Nucleus accumbens (tissue), 56 donors: ENCODE data around the gene CA6.
"Not testable (repeated sequence)": the region's sequence is repeated elsewhere in the genome, so short reads cannot be mapped to it uniquely, and the experiment has no call there.

Source experiments
- DNase-seq, 56 donors: peaks; one replicate each; lab custom pipeline; 2025; lab: John Stamatoyannopoulos, UW

Gene CA6

DNA sequence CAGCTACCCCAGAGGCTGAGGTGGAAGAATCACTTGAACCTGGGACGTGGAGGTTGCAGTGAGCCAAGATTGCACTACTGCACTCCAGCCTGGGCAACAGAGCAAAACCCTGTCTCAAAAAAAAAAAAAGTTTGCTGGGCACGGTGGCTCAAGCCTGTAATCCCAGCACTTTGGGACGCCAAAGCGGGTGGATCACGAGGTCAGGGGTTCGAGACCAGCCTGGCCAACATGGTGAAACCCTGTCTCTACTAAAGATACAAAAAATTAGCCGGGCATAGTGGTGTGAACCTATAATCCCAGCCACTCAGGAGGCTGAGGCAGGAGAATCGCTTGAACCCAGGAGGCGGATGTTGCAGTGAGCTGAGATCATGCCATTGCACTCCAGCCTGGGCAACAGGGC, 23.2 kb downstream of the CA6 start:
- not testable (repeated sequence) for DNase-seq

- DNase-seq: no peak
Measured at GRCh38 chr1:8969937-8970336, 24.3 kb downstream of the CA6 start.

DNA sequence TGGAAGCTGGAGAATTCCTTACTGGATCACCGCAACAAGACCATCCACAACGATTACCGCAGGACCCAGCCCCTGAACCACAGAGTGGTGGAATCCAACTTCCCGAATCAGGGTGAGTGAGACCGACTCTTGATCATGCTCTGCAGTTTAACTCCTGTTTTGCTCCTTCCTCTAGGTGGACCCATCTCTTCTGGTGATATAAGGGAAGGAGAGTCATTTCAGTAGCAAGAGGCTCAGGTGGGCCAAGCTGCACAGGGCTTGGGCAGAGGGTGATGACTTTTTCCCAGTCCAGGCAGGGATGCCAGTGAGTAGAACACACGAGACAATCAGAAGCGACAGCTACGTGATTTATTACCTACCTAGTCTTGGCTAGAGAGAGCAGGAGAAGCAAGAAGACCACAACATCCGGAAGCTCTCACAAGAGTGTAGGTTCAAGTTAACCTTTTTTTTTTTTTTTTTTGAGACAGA, 25.2 kb downstream of the CA6 start:
- no peak for DNase-seq

DNA sequence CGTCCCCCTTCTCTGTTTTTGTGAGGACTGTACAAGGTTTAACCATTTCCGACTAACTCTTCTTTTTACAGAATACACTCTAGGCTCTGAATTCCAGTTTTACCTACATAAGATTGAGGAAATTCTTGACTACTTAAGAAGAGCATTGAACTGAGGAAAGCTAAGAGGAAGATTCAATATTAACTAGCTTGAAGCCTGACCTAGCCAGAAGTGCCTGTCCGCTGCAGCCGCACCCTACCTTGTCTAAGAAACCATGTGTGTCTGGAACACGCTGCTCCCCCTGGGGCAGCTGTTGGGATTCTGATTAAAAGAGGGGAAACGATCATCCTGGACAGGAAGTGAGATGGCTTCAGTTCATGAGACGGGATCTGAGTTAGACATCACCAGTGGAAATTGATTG, 28.9 kb downstream of the CA6 start:
- DNase-seq: no peak

- no peak for DNase-seq
Measured at GRCh38 chr1:8976338-8976737, 30.7 kb downstream of the CA6 start.

DNA sequence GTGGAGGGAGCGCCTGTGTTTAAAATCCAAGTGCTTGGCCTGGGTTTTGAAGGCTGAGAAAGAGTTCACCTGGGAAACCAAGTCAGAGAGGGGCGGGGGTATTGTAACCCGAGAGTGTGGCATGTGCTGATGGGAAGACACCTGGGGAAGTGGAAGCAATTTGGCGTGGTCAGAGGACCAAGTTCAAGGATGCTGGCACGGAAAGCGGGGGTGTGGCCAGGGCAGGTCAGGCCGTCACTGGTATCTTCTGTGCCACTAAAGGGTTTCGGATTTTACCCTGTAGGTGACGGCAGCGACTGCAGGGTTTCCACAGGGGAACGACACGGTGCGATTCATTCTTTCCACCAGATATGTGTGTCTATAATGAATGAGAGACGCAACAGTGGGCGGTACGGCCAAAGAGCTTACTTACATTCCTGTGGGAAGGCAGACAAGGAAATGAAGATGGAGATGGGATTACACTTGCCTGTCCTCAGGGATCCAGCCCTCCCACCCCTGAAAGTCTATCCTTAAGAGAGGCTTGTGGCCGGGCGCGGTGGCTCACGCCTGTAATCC, 31.3 kb downstream of the CA6 start:
- DNase-seq: no peak

- no peak for DNase-seq
Measured at GRCh38 chr1:8980656-8981055, 35.0 kb downstream of the CA6 start.

DNA sequence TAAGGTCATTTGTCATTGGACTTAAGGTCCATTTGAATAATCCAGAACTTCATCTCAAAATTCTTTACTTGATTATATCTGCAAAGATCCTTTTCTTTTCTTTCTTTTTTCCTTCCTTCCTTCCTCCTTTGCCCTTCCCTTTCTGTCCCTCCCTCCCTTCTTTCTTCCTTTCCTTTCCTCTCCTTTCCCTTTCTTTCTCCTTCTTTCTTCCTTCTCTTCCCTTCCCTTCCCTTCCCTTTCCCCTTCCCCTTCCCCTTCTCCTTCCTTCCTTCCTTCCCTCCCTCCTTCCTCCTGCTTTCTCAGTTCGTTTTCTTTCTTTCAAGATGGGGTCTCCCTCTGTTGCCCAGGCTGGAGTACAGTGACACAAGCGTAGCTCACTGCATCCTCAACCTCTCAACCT, 35.5 kb downstream of the CA6 start:
- DNase-seq: no peak

DNA sequence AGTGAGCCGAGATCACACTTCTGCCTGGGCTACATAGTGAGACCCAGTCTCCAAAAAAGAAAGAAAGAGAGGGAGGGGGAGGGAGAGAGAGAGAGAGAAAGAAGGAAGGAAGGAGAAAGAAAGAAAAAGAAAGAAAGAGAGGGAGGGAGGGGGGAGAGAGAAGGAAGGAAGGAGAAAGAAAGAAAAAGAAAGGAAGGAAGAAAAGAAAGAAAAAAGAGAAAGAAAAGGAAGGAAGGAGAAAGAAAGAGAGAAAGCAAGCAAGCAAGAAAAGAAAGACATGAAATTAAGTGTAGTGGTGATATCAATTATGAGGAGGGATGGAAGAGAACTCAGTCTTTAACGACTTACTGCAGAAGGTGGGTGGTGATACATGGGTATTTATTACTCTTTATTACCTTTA, 38.5 kb downstream of the CA6 start:
- no peak for DNase-seq

- DNase-seq: no peak
Measured at GRCh38 chr1:8984990-8985389, 39.3 kb downstream of the CA6 start.

- DNase-seq: peak in 49 of 56 donors; percentile 8 to 86 (median 47)
Measured at GRCh38 chr1:8985915-8986813, 40.5 kb downstream of the CA6 start.

DNA sequence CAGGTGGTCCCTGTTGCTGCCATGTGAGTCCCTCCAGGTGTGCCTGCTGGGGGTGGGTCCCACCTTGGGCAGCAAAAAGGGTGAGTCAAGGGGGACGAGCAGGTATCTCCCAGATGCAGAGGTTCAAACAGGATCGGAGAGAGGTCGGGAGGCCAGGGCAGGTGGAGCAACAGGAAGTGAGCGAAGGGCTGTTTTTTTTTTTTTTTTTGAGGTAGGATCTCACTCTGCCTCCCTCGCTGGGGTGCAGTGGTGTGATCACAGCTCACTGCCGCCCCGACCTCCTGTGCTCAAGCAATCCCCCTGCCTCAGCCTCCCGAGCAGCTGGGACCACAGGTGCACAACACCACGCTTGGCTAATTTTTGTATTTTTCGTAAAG, 41.1 kb downstream of the CA6 start:
- no peak for DNase-seq

- peak in 49 of 56 donors; percentile 8 to 81 (median 48) for DNase-seq
Measured at GRCh38 chr1:8987881-8988617, 42.4 kb downstream of the CA6 start.

GRCh38 chr1:8988618-8988967, 42.9 kb downstream of the CA6 start:
- DNase-seq: no peak

- no peak for DNase-seq
Measured at GRCh38 chr1:8989061-8989460, 43.4 kb downstream of the CA6 start.

GRCh38 chr1:8989821-8990220, 44.2 kb downstream of the CA6 start:
- no peak for DNase-seq

DNA sequence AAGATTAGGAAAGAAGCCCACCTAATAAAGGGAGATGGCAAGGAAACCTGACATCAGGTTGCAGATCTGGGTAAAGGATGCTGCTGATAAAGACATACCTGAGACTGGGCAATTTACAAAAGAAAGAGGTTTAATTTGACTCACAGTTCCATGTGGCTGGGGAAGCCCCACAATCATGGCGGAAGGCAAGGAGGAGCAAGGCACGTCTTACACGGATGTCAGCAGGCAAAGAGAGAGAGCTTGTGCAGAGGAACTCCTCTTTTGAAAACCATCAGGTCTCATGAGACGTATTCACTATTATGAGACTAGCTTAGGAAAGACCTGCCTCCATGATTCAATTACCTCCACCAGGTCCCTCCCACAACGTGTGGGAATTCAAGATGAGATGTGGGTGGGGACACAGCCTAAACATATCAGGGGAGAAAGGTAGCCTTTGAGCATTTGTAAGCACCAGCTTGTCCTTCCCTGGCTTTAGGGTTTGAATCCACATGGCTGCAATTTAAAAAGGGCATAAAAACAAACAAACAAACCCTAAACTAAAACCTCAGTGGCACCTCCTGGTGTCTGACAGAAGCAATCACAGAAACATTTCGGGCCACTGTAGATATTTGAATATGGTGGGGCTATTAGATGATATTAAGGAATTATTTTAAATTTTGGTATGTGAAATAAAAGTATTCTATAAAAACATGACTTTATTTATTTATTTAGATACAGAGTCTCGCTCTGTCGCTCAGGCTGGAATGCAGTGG, 47.4 kb downstream of the CA6 start:
- no peak for DNase-seq

DNA sequence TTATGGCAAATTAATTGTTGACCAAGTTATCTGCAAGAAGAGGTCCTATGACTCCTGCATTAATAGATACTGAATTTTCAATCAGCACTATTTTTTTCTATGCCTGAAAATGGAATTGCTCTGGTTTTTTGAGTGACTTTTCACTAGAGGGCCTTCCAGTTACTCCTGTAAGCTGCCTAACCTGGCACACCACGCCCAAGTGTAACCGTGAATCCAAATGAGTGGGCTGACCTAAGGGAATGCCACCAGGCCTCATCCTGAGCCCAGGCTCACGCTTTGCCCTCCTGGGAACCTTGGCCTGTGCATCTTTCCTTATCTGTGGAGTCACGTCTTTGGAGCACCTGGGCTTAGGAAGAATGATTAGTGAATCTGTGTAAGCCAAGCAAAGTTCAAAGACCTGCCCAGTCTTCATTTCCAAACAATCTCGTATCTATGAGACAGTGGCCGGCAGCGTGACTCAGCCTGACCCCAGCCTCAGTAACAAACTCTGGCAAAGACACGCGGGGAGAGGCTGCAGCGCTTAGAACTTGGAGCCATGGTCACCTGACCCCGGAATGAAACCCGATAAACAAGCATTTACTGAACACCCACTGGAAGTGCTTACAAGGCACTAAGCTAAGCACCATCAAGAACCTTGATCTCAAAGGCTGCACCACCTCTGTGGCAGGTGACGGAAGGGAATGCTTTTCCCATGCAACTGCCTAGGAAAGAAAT, 48.5 kb downstream of the CA6 start:
- DNase-seq: not testable (repeated sequence)

DNA sequence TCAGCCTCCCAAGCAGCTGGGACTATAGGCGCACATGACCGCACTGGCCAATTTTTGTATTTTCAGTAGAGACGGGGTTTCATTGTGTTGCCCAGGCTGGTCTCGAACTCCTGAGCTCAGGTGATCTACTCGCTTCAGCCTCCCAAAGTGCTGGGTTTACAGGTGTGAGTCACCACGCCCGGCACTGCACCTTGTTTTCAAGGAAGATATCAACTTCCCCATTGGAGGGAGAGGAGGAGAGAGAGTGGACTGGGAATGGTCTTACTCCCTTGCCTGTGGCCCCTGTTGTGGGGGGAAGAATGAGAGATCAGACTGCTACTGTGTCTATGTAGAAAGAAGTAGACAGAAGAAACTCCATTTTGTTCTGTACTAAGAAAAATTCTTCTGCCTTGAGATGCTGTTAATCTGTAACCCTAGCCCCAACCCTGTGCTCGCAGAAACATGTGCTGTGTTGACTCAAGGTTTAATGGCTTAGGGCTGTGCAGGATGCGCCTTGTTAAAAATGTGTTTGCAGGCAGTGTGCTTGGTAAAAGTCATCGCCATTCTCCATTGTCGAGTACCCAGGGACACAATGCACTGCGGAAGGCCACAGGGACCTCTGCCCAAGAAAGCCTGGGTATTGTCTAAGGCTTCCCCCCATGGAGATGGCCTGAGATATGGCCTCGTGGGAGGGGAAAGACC, 56.0 kb downstream of the CA6 start:
- DNase-seq: not testable (repeated sequence)

GRCh38 chr1:9002215-9002560, 56.5 kb downstream of the CA6 start:
- not testable (repeated sequence) for DNase-seq
